Psoas muscle (tissue), 8 donors: ENCODE data around the gene RPS6KA4. TPM values are rescaled to one million over a fixed set of nuclear protein-coding genes. Genes with fewer than 3 reads are reported as not detected.
A peak's percentile ranks its signal among the peaks of the same experiment; 100 is the strongest.

ENCODE experiments used
- ATAC-seq, 4 donors: fragments of 200-7000 bp; cut with Tn5 transposase; one replicate each; pipeline ENCODE4 v1.9.1; 2020; ENCODE audit warnings: moderate library complexity in 3 of 4, mild to moderate bottlenecking in 2 of 4
- DNase-seq, 2 donors: peaks; one replicate each; pipeline ENCODE4 v3.0.0-alpha.2; 2020
- H3K27ac ChIP-seq: fragments of 200-600 bp; one replicate; pipeline ENCODE4 v1.8.0; 2022
- H3K27me3 ChIP-seq, 3 donors: fragments of 200-600 bp in 1 of 3; one replicate each; pipeline versions ENCODE4 v1.6.1 to v1.8.0; 2013 to 2022; ENCODE audit warnings: low read length in 2 of 3, mild to moderate bottlenecking in 2 of 3, moderate library complexity in 1 of 3; ENCODE audit not compliant: insufficient read depth in 3 of 3
- H3K36me3 ChIP-seq, 2 donors: fragments of 200-600 bp in 1 of 2; one replicate each; pipeline versions ENCODE4 v1.6.1 to v1.8.0; 2013 to 2022; ENCODE audit warnings: low read depth in 1 of 2, mild to moderate bottlenecking in 1 of 2, moderate library complexity in 1 of 2; ENCODE audit not compliant: insufficient read depth in 1 of 2
- H3K4me1 ChIP-seq: fragments of 200-600 bp; one replicate; pipeline ENCODE4 v1.8.0; 2022
- H3K4me3 ChIP-seq: fragments of 200-600 bp; one replicate; pipeline ENCODE4 v1.8.0; 2022; ENCODE audit warnings: mild to moderate bottlenecking
- H3K9me3 ChIP-seq: fragments of 200-600 bp; one replicate; pipeline ENCODE4 v1.8.0; 2022
- WGBS, 3 donors: extraction: QIAGEN DNeasy Blood & Tissue Kit; methylation state at CpG; one replicate each; pipeline versions ENCODE4 v1.1.6 to v1.1.7; 2013; 5-methylcytosine and 5-hydroxymethylcytosine counted together
- intact Hi-C, 2 donors: fragments of 100-400 bp; cut with DNase I; formaldehyde crosslinking; loops; one replicate each; pipeline versions ENCODE4 v1.11.0 to v1.14.2; 2022
- polyA plus RNA-seq, 3 donors: library from polyadenylated mRNA; stranded (reverse); fragments of 200-250 nt; gene quantifications; one replicate each; pipeline ENCODE4 v1.2.3, GENCODE V29; 2013
- total RNA-seq, 4 donors: library from RNA; stranded (reverse); fragmentation: NEBNext Ultra II Directional in 2 of 4; extraction: Animal tissue kit (Norgen Biotek cat#: 25700) in 2 of 4; gene quantifications; one replicate each; pipeline versions ENCODE4 v1.2.1 to v1.2.4, GENCODE V29; 2021 to 2023
- TF ChIP-seq, protein P1 (sequence below): fragments of 200-600 bp; IDR thresholded peaks from one replicate; pipeline ENCODE4 v1.8.0; 2022; ENCODE audit warnings: antibody characterized with exemption
- donor health status: healthy with polysubstance abuse.
- donor health status: DM: no; HTN: no; CAD: no; lungs with moderate emphysema.
- donor health status: Bipolar disorder and iron deficiency.
- donor health status: healthy.
- donor health status: DM: yes; HTN: yes; CAD: no.
- donor health status: DM: no; HTN: no; CAD: no.
- donor health status: DM: no; HTN: no; CAD: no.
- donor health status: DM: yes; HTN: yes; CAD: no.

The RPS6KA4 gene
- total and polyA plus RNA-seq, 7 donors, result 9.5 to 15.9 (median 13.1) TPM

DNA sequence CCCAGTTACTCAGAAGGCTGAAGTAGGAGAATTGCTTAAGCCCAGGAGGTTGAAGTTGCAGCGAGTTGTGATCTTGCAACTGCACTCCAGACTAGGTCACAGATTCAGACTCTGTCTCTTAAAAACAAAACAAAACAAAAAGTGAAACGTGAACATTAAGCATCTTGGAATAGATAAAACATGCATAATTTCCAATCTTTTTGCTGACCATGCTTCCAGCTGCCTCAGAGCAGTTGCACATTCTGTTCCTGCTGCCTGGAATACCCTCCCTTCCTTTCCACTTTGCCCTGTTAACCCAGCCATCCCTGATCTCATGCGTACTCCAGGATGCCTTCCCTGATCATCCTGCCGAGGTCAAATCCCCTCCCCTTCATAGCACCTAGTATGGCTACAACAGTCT lies 19.7 kb upstream of the RPS6KA4 start:
- no peak overlapping the region for H3K27ac ChIP-seq
- TF ChIP-seq, protein P1, sequence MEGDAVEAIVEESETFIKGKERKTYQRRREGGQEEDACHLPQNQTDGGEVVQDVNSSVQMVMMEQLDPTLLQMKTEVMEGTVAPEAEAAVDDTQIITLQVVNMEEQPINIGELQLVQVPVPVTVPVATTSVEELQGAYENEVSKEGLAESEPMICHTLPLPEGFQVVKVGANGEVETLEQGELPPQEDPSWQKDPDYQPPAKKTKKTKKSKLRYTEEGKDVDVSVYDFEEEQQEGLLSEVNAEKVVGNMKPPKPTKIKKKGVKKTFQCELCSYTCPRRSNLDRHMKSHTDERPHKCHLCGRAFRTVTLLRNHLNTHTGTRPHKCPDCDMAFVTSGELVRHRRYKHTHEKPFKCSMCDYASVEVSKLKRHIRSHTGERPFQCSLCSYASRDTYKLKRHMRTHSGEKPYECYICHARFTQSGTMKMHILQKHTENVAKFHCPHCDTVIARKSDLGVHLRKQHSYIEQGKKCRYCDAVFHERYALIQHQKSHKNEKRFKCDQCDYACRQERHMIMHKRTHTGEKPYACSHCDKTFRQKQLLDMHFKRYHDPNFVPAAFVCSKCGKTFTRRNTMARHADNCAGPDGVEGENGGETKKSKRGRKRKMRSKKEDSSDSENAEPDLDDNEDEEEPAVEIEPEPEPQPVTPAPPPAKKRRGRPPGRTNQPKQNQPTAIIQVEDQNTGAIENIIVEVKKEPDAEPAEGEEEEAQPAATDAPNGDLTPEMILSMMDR, result no peak
- H3K27me3 ChIP-seq, result no peaks in the 10 kb centered on the region
- ATAC-seq (no peak), DNase-seq (no peak)
- intact Hi-C loops, result no loop called here
- no peaks in the 10 kb centered on the region for H3K36me3 ChIP-seq
- H3K4me1 ChIP-seq, result peaks cover 5% of the 10 kb centered on the region
- H3K9me3 ChIP-seq, result no peaks in the 10 kb centered on the region
- no peak overlapping the region for H3K4me3 ChIP-seq
- 61 to 70% (median 66%) methylated on average over 4 of the region's 4 CpGs for WGBS, 3 donors

DNA sequence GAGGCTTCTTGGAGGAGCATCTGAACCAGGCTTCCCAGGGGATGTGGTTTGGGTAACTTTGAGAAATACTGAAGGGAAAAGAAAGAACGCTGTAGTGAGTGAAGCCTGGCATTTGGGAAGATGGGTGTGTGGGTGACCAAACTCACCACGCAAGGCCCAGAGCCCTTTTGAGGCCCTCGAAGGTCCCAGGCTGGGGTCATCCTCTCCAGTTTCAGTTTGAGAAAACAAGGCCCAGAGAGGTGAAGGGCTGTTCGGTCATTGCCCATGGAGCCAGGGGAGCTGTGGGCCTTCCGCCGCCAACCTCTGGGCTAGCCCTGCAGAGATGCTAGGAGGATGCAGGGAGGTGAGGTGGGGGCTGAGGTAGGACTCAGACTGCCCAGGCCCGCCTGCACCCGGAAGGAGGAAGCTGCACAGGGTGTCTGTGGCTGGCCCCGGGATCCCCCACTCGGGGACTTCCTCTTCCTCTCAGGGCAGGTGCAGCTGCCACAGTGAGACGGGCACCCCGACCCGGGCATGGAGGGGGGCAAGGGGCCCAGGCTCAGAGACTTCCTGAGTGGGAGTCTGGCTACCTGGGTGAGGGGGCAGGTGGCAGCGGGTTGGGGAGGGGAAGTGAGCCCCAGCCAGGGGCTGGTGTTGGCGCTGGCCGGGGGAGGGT lies 19.1 kb upstream of the RPS6KA4 start, which contains the start of gene CCDC88B:
Gene CCDC88B, plus strand, starts transcription at position 451 of the 655 bp plus-strand sequence. Its CDS starts 63 bp downstream, at position 514.
- no peaks in the 10 kb centered on the region for H3K36me3 ChIP-seq
- H3K27me3 ChIP-seq, result no peaks in the 10 kb centered on the region
- no peak within 1 kb of the TSS for H3K4me3 ChIP-seq
- H3K27ac ChIP-seq, result no peak within 1 kb of the TSS
- no peaks in the 10 kb centered on the region for H3K9me3 ChIP-seq
- peaks cover 5% of the 10 kb centered on the region for H3K4me1 ChIP-seq
- WGBS, 3 donors, result 62 to 75% (median 73%) methylated on average over 13 to 16 of the region's 16 CpGs
- DNase-seq (peak; percentile 59 to 77), ATAC-seq (no peak)
- TF ChIP-seq, protein P1, result no peak
- intact Hi-C loops, result no loop called here

DNA sequence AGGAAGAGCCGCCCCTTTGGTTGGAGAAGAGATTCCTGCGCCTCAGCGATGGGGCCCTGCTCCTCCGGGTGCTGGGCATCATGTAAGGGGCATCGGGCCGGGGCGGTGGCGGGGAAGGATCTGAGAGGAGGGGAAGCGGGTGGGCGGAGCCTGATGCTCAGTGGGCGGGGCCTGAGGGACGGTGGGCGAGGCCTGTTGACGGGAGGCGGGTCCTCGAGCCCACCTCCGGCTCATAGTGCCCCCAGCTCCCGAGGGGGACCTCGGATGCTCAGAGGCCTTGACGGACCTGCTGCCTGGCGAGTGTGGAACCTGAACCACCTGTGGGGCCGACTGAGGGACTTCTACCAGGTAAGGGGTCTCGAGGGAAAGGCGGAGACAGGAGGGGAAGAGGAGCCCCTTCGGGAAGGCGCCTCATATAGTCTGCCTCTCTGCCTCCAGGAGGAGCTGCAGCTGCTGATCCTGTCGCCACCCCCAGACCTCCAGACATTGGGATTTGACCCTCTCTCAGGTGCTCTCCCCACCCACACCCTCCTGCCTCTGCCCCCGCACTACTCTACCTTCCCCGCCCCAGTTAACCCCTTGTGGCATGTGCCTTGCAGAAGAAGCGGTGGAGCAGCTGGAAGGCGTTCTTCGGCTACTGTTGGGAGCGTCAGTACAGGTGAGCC lies 18.2 kb upstream of the RPS6KA4 start:
- H3K27me3 ChIP-seq, result no peaks in the 10 kb centered on the region
- intact Hi-C loops, result no loop called here
- DNase-seq (peak in 1 of 2 donors; percentile 70), ATAC-seq (no peak)
- no peak overlapping the region for H3K4me3 ChIP-seq
- H3K36me3 ChIP-seq, result no peaks in the 10 kb centered on the region
- peaks cover 5% of the 10 kb centered on the region for H3K4me1 ChIP-seq
- H3K27ac ChIP-seq, result no peak overlapping the region
- no peaks in the 10 kb centered on the region for H3K9me3 ChIP-seq
- WGBS, 3 donors, result 36 to 47% (median 42%) methylated on average over 27 to 33 of the region's 33 CpGs
- TF ChIP-seq, protein P1, result no peak

DNA sequence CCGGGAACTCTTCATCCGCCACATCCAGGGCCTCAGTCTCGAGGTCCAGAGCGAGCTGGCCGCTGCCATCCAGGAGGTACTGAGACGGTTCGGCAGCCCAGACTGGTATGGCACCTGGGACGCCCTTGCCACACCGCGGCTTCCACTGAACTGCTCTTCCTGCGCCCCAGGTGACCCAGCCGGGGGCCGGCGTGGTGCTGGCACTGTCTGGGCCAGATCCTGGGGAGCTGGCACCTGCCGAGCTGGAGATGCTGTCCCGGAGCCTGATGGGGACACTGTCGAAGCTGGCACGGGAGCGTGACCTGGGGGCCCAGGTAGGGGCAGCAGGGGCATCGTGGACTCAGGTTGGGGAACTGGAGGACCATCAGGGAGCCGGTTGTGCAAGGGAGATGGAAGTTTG lies 17.5 kb upstream of the RPS6KA4 start:
- TF ChIP-seq, protein P1, result no peak

More for the DNA sequence above, 17.5 kb upstream of the RPS6KA4 start:
- intact Hi-C loops, result no loop called here
- Histone ChIP-seq H3K9me3 (no peaks in the 10 kb centered on the region), H3K4me3 (no peak overlapping the region), H3K27me3 (no peaks in the 10 kb centered on the region), H3K36me3 (no peaks in the 10 kb centered on the region), H3K4me1 (peaks cover 5% of the 10 kb centered on the region), H3K27ac (no peak overlapping the region)
- 79 to 86% (median 80%) methylated on average over 19 to 21 of the region's 21 CpGs for WGBS, 3 donors
- DNase-seq (no peak), ATAC-seq (no peak)
